Measurements from ENCODE around the gene NTNG2.

Gene NTNG2

DNA sequence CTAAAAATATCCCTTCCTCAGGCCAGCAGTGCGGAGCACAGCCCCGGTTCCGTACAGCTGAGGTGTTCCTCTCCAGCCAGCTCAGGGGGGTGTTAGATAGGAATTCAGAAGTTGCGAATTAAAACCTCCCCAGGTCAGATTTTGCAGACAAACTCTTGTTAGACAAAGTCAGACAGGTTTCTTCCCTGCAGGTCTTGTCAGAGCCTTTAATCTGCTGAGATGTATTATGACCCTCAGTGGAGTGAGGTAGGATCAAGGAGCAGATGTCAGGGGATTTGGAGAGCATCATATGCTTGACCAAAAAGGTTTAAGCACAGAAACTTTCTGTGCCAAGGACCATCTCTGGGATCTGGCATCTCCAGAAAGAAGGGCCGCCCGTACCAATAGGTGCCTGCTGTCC, 60.1 kb downstream of the NTNG2 start:
- Histone ChIP-seq H3K79me2 (ENCODE audit: low read length) (no peaks in the 10 kb centered on the region), H3K36me3 (replicated peaks; ENCODE audit: insufficient read depth, low read length) (no peaks in the 10 kb centered on the region), H3K4me2 (ENCODE audit: low read depth, low read length) (no peak overlapping the region), H3K27me3 (replicated peaks; ENCODE audit: insufficient read depth, low read length) (peaks cover 98% of the 10 kb centered on the region), H3K9ac (ENCODE audit: low read length) (no peak overlapping the region), H3K9me2 (replicated peaks; ENCODE audit: insufficient read depth, low read length) (no peaks in the 10 kb centered on the region), H3K9me3 (replicated peaks; ENCODE audit: insufficient read depth, low read length) (no peaks in the 10 kb centered on the region), H3K27ac (ENCODE audit: low read length) (no peak overlapping the region), H3K4me1 (ENCODE audit: low read length) (no peaks in the 10 kb centered on the region), H3F3A (ENCODE audit: insufficient read depth, low read length) (no peaks in the 10 kb centered on the region), H2AFZ (ENCODE audit: low read length) (no peak overlapping the region), H4K20me1 (ENCODE audit: insufficient read depth, low read length) (no peaks in the 10 kb centered on the region), H3K4me3 (ENCODE audit: low read length) (no peak overlapping the region)
- no peak for DNase-seq
- TF ChIP-seq EZH2phosphoT487 (IDR thresholded peaks at IDR 0.05; ENCODE audit: low read length), result no peak
- TF ChIP-seq, protein P1, sequence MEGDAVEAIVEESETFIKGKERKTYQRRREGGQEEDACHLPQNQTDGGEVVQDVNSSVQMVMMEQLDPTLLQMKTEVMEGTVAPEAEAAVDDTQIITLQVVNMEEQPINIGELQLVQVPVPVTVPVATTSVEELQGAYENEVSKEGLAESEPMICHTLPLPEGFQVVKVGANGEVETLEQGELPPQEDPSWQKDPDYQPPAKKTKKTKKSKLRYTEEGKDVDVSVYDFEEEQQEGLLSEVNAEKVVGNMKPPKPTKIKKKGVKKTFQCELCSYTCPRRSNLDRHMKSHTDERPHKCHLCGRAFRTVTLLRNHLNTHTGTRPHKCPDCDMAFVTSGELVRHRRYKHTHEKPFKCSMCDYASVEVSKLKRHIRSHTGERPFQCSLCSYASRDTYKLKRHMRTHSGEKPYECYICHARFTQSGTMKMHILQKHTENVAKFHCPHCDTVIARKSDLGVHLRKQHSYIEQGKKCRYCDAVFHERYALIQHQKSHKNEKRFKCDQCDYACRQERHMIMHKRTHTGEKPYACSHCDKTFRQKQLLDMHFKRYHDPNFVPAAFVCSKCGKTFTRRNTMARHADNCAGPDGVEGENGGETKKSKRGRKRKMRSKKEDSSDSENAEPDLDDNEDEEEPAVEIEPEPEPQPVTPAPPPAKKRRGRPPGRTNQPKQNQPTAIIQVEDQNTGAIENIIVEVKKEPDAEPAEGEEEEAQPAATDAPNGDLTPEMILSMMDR (IDR thresholded peaks at IDR 0.05; ENCODE audit: low read length), result no peak
- no peak for TF ChIP-seq EZH2 (optimal IDR thresholded peaks at IDR 0.05; ENCODE audit: low read depth, low read length)

DNA sequence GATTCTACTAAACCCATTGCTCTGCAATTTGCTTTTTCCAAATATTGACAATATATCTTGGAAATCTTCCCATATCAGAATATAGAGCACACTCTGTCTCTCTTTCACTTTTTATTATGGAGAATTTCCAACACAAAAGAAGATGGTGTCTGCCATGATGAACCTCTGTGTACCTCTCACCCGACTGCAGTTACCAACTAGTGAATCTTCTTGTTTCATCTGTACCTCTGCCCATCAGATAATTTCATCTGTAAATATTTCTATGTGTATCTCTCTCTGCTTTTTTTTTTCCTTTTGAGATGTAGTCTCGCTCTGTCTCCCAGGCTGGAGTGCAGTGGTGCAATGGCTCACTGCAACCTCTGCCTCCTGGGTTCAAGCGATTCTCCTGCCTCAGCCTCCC, 62.8 kb downstream of the NTNG2 start:
- no peak overlapping the region for H3K4me2 ChIP-seq (ENCODE audit: low read depth, low read length)
- H4K20me1 ChIP-seq (ENCODE audit: insufficient read depth, low read length), result no peaks in the 10 kb centered on the region
- H3K4me3 ChIP-seq (ENCODE audit: low read length), result no peak overlapping the region
- H3K36me3 ChIP-seq (replicated peaks; ENCODE audit: insufficient read depth, low read length), result no peaks in the 10 kb centered on the region
- peaks cover 99% of the 10 kb centered on the region for H3K27me3 ChIP-seq (replicated peaks; ENCODE audit: insufficient read depth, low read length)
- H3K27ac ChIP-seq (ENCODE audit: low read length), result no peak overlapping the region
- no peaks in the 10 kb centered on the region for H3F3A ChIP-seq (ENCODE audit: insufficient read depth, low read length)
- no peak overlapping the region for H3K9ac ChIP-seq (ENCODE audit: low read length)
- no peaks in the 10 kb centered on the region for H3K4me1 ChIP-seq (ENCODE audit: low read length)
- H2AFZ ChIP-seq (ENCODE audit: low read length), result no peak overlapping the region
- no peaks in the 10 kb centered on the region for H3K9me3 ChIP-seq (replicated peaks; ENCODE audit: insufficient read depth, low read length)
- TF ChIP-seq, protein P1 (IDR thresholded peaks at IDR 0.05; ENCODE audit: low read length), result no peak
- TF ChIP-seq EZH2 (optimal IDR thresholded peaks at IDR 0.05; ENCODE audit: low read depth, low read length) (no peak), EZH2phosphoT487 (IDR thresholded peaks at IDR 0.05; ENCODE audit: low read length) (no peak)
- no peaks in the 10 kb centered on the region for H3K9me2 ChIP-seq (replicated peaks; ENCODE audit: insufficient read depth, low read length)
- H3K79me2 ChIP-seq (ENCODE audit: low read length), result no peaks in the 10 kb centered on the region
- DNase-seq, result no peak

DNA sequence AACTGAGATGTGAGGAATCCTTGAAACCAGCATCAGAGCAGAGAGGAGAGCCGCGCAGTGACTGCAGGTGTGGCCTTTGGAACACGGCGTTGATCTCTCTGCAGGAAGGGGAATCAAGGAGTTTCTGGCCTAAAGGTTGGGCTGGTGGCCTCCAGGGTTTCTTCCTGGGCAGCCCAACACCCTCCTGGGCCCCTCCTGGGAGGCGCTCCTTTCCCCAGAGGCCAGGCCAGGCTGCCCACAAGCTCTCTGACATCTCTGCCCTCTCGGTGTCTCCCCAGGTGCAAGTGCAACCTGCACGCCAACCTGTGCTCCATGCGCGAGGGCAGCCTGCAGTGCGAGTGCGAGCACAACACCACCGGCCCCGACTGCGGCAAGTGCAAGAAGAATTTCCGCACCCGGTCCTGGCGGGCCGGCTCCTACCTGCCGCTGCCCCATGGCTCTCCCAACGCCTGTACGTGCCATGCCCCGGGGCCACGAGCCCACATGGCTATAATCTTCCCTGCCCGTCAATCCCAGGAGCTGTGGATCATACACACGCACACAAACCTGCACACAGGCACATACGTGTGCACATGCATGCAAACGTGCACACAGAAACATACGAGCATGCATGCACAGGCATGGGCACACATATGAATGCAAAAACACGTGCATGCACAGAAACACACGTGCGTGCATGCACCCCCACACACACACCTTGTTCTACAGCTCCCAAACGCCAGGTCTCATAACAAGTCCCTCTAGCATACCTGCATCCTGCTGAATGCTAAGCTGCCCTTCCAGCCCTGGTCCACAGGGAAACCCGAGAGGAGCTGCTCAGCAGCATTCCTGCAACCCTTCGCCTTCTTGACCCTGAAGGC, 64.9 kb downstream of the NTNG2 start:
- Histone ChIP-seq H2AFZ (ENCODE audit: low read length) (no peak overlapping the region), H3K79me2 (ENCODE audit: low read length) (no peaks in the 10 kb centered on the region), H3K9ac (ENCODE audit: low read length) (no peak overlapping the region), H3K9me3 (replicated peaks; ENCODE audit: insufficient read depth, low read length) (no peaks in the 10 kb centered on the region), H3K36me3 (replicated peaks; ENCODE audit: insufficient read depth, low read length) (no peaks in the 10 kb centered on the region), H3K9me2 (replicated peaks; ENCODE audit: insufficient read depth, low read length) (no peaks in the 10 kb centered on the region), H3K4me2 (ENCODE audit: low read depth, low read length) (no peak overlapping the region), H3K4me3 (ENCODE audit: low read length) (no peak overlapping the region), H3K4me1 (ENCODE audit: low read length) (no peaks in the 10 kb centered on the region), H3K27me3 (replicated peaks; ENCODE audit: insufficient read depth, low read length) (peaks cover 97% of the 10 kb centered on the region), H3K27ac (ENCODE audit: low read length) (no peak overlapping the region), H4K20me1 (ENCODE audit: insufficient read depth, low read length) (no peaks in the 10 kb centered on the region), H3F3A (ENCODE audit: insufficient read depth, low read length) (no peaks in the 10 kb centered on the region)
- no peak for TF ChIP-seq EZH2 (optimal IDR thresholded peaks at IDR 0.05; ENCODE audit: low read depth, low read length)
- TF ChIP-seq, protein P1 (IDR thresholded peaks at IDR 0.05; ENCODE audit: low read length), result no peak
- TF ChIP-seq EZH2phosphoT487 (IDR thresholded peaks at IDR 0.05; ENCODE audit: low read length), result no peak
- no peak for DNase-seq
